ENCODE data around the gene NACA.
"Not testable (repeated sequence)": the region's sequence is repeated elsewhere in the genome, so short reads cannot be mapped to it uniquely, and the experiment has no call there.

DNA sequence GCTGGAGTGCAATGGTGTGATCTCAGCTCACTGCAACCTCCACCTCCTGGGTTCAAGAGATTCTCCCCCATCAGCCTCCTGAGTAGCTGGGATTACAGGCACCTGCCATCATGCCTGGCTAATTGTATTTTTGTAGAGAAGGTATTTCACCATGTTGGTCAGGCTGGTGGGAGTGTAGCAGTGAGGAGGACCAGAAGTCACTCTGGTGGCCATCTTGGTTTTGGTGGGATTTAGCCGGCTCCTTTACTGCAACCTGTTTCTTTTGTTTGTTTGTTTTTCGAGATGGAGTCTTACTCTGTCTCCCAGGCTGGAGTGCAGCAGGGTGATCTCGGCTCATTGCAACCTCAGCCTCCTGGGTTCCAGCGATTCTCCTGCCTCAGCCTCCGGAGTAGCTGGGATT is 20.6 kb downstream of the NACA start:
- TF ChIP-seq CTCF, POLR2A (IDR thresholded peaks at IDR 0.05): not testable (repeated sequence)

All from breast epithelium (tissue), 3 donors.